HEK293 (cell line): Measurements from ENCODE around the gene STARD3.
A peak's percentile ranks its signal among the peaks of the same experiment; 100 is the strongest.

ENCODE experiments used
- CTCF ChIA-PET: fragments of 350-600 bp; formaldehyde crosslinking; extraction: SDS; loops from one replicate; lab custom pipeline; 2021; ENCODE audit warnings: antibody characterized with exemption; lab: Yijun Ruan, JAX
- POLR2A ChIA-PET: fragments of 300-600 bp; formaldehyde crosslinking; extraction: SDS; loops from one replicate; lab custom pipeline; 2020; ENCODE audit warnings: antibody characterized with exemption, inconsistent platforms; lab: Yijun Ruan, JAX
- H3K27ac ChIP-seq: fragments of 200-500 bp; sonication (Bioruptor generic); 2 replicates; pipeline ENCODE4 v1.5.1; 2014; ENCODE audit warnings: low read depth, low read length, control low read depth, inconsistent platforms; ENCODE audit errors: extremely low read depth
- H3K36me3 ChIP-seq, 2 experiments: fragments of 200-500 bp in 1 of 2; sonication (Bioruptor generic) in 1 of 2; 1 replicate in 1 of 2; 2 replicates in 1 of 2; pipeline ENCODE4 v1.5.1; 2014 to 2017; ENCODE audit warnings: inconsistent platforms in 2 of 2, low read length in 2 of 2; ENCODE audit not compliant: control insufficient read depth in 2 of 2, insufficient read depth in 1 of 2
- H3K4me1 ChIP-seq: fragments of 200-500 bp; sonication (Bioruptor generic); 2 replicates; pipeline ENCODE4 v1.5.1; 2014; ENCODE audit warnings: mild to moderate bottlenecking, low read length, inconsistent platforms; ENCODE audit not compliant: control insufficient read depth, insufficient read depth
- H3K4me3 ChIP-seq: 2 replicates; pipeline ENCODE4 v1.5.1; 2011; ENCODE audit warnings: low read depth, mild to moderate bottlenecking, control low read depth, low read length, moderate library complexity
- H3K9me3 ChIP-seq: fragments of 200-500 bp; sonication (Bioruptor generic); 2 replicates; pipeline ENCODE4 v1.5.1; 2014; ENCODE audit warnings: low read depth, low read length, inconsistent platforms; ENCODE audit not compliant: control insufficient read depth, insufficient read depth
- BCL11B ChIP-seq: fragments of 450-650 bp; formaldehyde crosslinking; IDR thresholded peaks from 2 replicates; pipeline ENCODE4 v1.5.1; 2016; ENCODE audit warnings: low read depth, missing biosample characterization, missing genetic modification characterization
- GLI4 ChIP-seq: fragments of 450-650 bp; formaldehyde crosslinking; IDR thresholded peaks from 2 replicates; pipeline ENCODE4 v1.5.1; 2016; ENCODE audit warnings: missing biosample characterization, missing genetic modification characterization
- GLIS2 ChIP-seq: fragments of 450-650 bp; formaldehyde crosslinking; IDR thresholded peaks from 2 replicates; pipeline ENCODE4 v1.5.1; 2016; ENCODE audit warnings: missing biosample characterization, missing genetic modification characterization
- HOXD13 ChIP-seq: sonication (generic); formaldehyde crosslinking; IDR thresholded peaks from 2 replicates; pipeline ENCODE4 v1.8.0; 2022; ENCODE audit warnings: missing genetic modification reagents, borderline replicate concordance
- SETDB1 ChIP-seq: IDR thresholded peaks from one replicate; pipeline ENCODE4 v1.6.1; 2017; ENCODE audit warnings: mild to moderate bottlenecking, low read length, moderate library complexity, mixed read lengths; ENCODE audit not compliant: insufficient read length
- ZFP3 ChIP-seq: fragments of 450-650 bp; formaldehyde crosslinking; IDR thresholded peaks from 2 replicates; pipeline ENCODE4 v1.5.1; 2016; ENCODE audit warnings: low read depth, missing biosample characterization, missing genetic modification characterization
- ZNF114 ChIP-seq: fragments of 450-650 bp; formaldehyde crosslinking; IDR thresholded peaks from 2 replicates; pipeline ENCODE4 v1.5.0; 2017; ENCODE audit warnings: missing biosample characterization, missing genetic modification characterization
- ZNF155 ChIP-seq: fragments of 450-650 bp; formaldehyde crosslinking; IDR thresholded peaks from 2 replicates; pipeline ENCODE4 v1.5.1; 2016; ENCODE audit warnings: missing biosample characterization, missing genetic modification characterization
- ZNF2 ChIP-seq: fragments of 450-650 bp; formaldehyde crosslinking; IDR thresholded peaks from 2 replicates; pipeline ENCODE4 v1.5.1; 2016; ENCODE audit warnings: missing biosample characterization, missing genetic modification characterization
- ZNF274 ChIP-seq, 2 experiments: fragments of 200-500 bp in 1 of 2; fragments of 450-650 bp in 1 of 2; sonication (Bioruptor generic) in 1 of 2; formaldehyde crosslinking in 1 of 2; IDR thresholded peaks; 2 replicates each; pipeline versions ENCODE4 v1.5.1 to v1.6.1; 2014 to 2016; ENCODE audit warnings: borderline replicate concordance in 1 of 2, inconsistent platforms in 1 of 2, low read length in 1 of 2, missing biosample characterization in 1 of 2, missing genetic modification characterization in 1 of 2
- ZNF335 ChIP-seq: fragments of 450-650 bp; formaldehyde crosslinking; conservative IDR thresholded peaks from 2 replicates; pipeline ENCODE4 v1.5.1; 2016; ENCODE audit warnings: missing biosample characterization, missing genetic modification characterization
- ZNF433 ChIP-seq: fragments of 450-650 bp; formaldehyde crosslinking; IDR thresholded peaks from 2 replicates; pipeline ENCODE4 v1.5.1; 2016; ENCODE audit warnings: missing biosample characterization, missing genetic modification characterization, low read depth
- ZNF473 ChIP-seq: fragments of 450-650 bp; formaldehyde crosslinking; IDR thresholded peaks from 2 replicates; pipeline ENCODE4 v1.5.1; 2017; ENCODE audit warnings: missing biosample characterization, missing genetic modification characterization
- ZNF548 ChIP-seq: fragments of 450-650 bp; formaldehyde crosslinking; IDR thresholded peaks from 2 replicates; pipeline ENCODE4 v1.5.1; 2016; ENCODE audit warnings: missing biosample characterization, missing genetic modification characterization
- ZNF596 ChIP-seq: fragments of 450-650 bp; IDR thresholded peaks from 2 replicates; pipeline ENCODE4 v1.5.0; 2018; ENCODE audit warnings: missing biosample characterization, mild to moderate bottlenecking, missing genetic modification characterization, moderate library complexity
- ZNF600 ChIP-seq: fragments of 450-650 bp; formaldehyde crosslinking; IDR thresholded peaks from 2 replicates; pipeline ENCODE4 v1.5.1; 2016; ENCODE audit warnings: missing biosample characterization, missing genetic modification characterization
- ZNF624 ChIP-seq: fragments of 450-650 bp; formaldehyde crosslinking; IDR thresholded peaks from 2 replicates; pipeline ENCODE4 v1.5.1; 2017; ENCODE audit warnings: missing biosample characterization, missing genetic modification characterization
- ZNF670 ChIP-seq: fragments of 450-650 bp; formaldehyde crosslinking; IDR thresholded peaks from 2 replicates; pipeline ENCODE4 v1.5.1; 2016; ENCODE audit warnings: missing biosample characterization, missing genetic modification characterization, low read depth
- ZNF747 ChIP-seq: fragments of 450-650 bp; formaldehyde crosslinking; IDR thresholded peaks from 2 replicates; pipeline ENCODE4 v1.5.1; 2016; ENCODE audit warnings: missing biosample characterization, missing genetic modification characterization
- TF ChIP-seq, protein P1 (sequence below): fragments of 450-650 bp; formaldehyde crosslinking; conservative IDR thresholded peaks from 2 replicates; pipeline ENCODE4 v1.5.1; 2016; ENCODE audit warnings: low read depth, missing biosample characterization, missing genetic modification characterization
- TF ChIP-seq, protein P2 (sequence below): fragments of 450-650 bp; formaldehyde crosslinking; IDR thresholded peaks from 2 replicates; pipeline ENCODE4 v1.5.1; 2016; ENCODE audit warnings: missing biosample characterization, missing genetic modification characterization, low read depth
- TF ChIP-seq, protein P3 (sequence below): fragments of 450-650 bp; formaldehyde crosslinking; IDR thresholded peaks from 2 replicates; pipeline ENCODE4 v1.5.1; 2016; ENCODE audit warnings: missing biosample characterization, missing genetic modification characterization
- TF ChIP-seq, protein P4 (sequence below): fragments of 450-650 bp; formaldehyde crosslinking; IDR thresholded peaks from 2 replicates; pipeline ENCODE4 v1.5.1; 2016; ENCODE audit warnings: missing biosample characterization, missing genetic modification characterization
- TF ChIP-seq, protein P5 (sequence below): fragments of 450-650 bp; formaldehyde crosslinking; IDR thresholded peaks from 2 replicates; pipeline ENCODE4; 2016; ENCODE audit warnings: missing biosample characterization, missing genetic modification characterization

The STARD3 gene

DNA sequence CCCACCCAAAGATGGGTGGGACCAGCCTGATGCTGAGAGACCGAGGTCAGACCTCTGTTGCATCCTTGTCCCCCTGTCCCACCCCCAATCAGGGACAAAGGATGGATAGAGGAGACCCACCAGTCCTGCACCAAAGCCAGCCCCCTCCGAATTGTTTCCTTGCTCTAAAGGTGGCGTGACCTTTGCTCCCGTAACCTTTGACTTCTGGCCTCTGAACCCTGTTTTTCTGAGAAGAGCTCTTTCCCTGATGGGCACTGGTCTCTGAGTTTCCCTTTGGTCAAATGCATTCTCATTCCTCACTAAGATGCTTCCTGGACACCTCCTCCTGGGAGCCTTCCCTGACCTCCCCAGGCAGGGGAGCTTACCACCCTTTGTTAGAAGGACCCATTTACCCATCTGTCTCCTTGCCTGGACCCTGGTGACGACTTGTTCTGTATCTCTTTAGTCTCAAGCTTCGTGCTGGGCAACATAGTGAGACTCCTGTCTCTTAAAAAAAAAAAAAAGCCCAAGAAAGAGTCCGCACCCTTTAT lies 23.9 kb upstream of the STARD3 start (continued):
- TF ChIP-seq ZNF600 (no peak), ZNF274 (IDR thresholded peaks at IDR 0.05; ENCODE audit: low read length) (no peak), ZNF274 (tag by site-specific recombination; IDR thresholded peaks at IDR 0.05; ENCODE audit: borderline replicate concordance) (no peak), ZNF747 (tag by site-specific recombination) (no peak), GLI4 (tag by site-specific recombination) (no peak), ZNF433 (tag by site-specific recombination) (no peak), ZNF624 (tag by site-specific recombination) (no peak), ZNF114 (no peak), ZNF670 (tag by site-specific recombination) (no peak), ZFP3 (tag by site-specific recombination) (no peak), ZNF548 (no peak), HOXD13 (CRISPR knock-in tag) (no peak), GLIS2 (tag by site-specific recombination) (0 out of 2 replicates have a peak, but pooled peaks have one; percentile 18), ZNF335 (no peak)
- TF ChIP-seq, protein P1, sequence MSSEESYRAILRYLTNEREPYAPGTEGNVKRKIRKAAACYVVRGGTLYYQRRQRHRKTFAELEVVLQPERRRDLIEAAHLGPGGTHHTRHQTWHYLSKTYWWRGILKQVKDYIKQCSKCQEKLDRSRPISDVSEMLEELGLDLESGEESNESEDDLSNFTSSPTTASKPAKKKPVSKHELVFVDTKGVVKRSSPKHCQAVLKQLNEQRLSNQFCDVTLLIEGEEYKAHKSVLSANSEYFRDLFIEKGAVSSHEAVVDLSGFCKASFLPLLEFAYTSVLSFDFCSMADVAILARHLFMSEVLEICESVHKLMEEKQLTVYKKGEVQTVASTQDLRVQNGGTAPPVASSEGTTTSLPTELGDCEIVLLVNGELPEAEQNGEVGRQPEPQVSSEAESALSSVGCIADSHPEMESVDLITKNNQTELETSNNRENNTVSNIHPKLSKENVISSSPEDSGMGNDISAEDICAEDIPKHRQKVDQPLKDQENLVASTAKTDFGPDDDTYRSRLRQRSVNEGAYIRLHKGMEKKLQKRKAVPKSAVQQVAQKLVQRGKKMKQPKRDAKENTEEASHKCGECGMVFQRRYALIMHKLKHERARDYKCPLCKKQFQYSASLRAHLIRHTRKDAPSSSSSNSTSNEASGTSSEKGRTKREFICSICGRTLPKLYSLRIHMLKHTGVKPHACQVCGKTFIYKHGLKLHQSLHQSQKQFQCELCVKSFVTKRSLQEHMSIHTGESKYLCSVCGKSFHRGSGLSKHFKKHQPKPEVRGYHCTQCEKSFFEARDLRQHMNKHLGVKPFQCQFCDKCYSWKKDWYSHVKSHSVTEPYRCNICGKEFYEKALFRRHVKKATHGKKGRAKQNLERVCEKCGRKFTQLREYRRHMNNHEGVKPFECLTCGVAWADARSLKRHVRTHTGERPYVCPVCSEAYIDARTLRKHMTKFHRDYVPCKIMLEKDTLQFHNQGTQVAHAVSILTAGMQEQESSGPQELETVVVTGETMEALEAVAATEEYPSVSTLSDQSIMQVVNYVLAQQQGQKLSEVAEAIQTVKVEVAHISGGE, result no peak

DNA sequence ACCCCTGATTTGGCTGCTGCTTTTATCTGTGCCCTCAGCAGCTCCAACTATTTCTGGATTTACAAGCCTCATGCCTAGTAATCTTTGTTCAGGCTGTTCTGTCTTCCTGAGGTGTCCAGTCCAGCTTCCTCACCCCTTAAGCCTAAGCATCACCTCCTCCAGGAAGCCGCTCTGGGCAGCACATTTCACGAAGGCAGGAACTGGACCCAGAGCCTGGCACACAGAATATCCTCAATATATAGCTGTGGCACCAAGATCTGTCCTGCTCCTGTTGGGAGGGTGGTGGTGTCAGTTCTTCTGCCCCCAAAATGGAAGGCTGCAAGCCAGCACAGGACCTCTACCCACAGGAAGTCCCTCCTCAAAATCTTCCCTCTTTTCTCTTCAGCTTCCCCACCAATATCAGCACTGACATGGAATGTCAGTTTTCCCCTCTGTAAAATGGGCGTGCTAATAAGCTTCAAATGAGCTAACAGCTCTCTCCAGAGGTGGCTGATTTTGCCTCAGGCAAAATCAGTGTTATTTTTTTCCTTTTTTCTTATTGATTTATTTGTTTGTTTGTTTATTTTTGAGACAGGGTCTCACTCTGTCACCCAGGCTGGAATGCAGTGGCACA lies 22.3 kb upstream of the STARD3 start:
- no peaks in the 10 kb centered on the region for H3K36me3 ChIP-seq
- H3K4me3 ChIP-seq, result no peak overlapping the region
- H3K27ac ChIP-seq, result no peak overlapping the region
- TF ChIP-seq ZNF2 (tag by site-specific recombination) (no peak), ZNF596 (no peak), ZNF155 (tag by site-specific recombination) (no peak), SETDB1 (no peak), ZNF473 (tag by site-specific recombination) (no peak), BCL11B (tag by site-specific recombination) (no peak)
- TF ChIP-seq, protein P2, sequence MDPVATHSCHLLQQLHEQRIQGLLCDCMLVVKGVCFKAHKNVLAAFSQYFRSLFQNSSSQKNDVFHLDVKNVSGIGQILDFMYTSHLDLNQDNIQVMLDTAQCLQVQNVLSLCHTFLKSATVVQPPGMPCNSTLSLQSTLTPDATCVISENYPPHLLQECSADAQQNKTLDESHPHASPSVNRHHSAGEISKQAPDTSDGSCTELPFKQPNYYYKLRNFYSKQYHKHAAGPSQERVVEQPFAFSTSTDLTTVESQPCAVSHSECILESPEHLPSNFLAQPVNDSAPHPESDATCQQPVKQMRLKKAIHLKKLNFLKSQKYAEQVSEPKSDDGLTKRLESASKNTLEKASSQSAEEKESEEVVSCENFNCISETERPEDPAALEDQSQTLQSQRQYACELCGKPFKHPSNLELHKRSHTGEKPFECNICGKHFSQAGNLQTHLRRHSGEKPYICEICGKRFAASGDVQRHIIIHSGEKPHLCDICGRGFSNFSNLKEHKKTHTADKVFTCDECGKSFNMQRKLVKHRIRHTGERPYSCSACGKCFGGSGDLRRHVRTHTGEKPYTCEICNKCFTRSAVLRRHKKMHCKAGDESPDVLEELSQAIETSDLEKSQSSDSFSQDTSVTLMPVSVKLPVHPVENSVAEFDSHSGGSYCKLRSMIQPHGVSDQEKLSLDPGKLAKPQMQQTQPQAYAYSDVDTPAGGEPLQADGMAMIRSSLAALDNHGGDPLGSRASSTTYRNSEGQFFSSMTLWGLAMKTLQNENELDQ (tag by site-specific recombination), result no peak
- TF ChIP-seq, protein P3, sequence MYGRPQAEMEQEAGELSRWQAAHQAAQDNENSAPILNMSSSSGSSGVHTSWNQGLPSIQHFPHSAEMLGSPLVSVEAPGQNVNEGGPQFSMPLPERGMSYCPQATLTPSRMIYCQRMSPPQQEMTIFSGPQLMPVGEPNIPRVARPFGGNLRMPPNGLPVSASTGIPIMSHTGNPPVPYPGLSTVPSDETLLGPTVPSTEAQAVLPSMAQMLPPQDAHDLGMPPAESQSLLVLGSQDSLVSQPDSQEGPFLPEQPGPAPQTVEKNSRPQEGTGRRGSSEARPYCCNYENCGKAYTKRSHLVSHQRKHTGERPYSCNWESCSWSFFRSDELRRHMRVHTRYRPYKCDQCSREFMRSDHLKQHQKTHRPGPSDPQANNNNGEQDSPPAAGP (tag by site-specific recombination), result no peak
- TF ChIP-seq, protein P4, sequence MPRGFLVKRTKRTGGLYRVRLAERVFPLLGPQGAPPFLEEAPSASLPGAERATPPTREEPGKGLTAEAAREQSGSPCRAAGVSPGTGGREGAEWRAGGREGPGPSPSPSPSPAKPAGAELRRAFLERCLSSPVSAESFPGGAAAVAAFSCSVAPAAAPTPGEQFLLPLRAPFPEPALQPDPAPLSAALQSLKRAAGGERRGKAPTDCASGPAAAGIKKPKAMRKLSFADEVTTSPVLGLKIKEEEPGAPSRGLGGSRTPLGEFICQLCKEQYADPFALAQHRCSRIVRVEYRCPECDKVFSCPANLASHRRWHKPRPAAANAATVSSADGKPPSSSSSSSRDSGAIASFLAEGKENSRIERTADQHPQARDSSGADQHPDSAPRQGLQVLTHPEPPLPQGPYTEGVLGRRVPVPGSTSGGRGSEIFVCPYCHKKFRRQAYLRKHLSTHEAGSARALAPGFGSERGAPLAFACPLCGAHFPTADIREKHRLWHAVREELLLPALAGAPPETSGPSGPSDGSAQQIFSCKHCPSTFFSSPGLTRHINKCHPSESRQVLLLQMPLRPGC (tag by site-specific recombination), result no peak
- TF ChIP-seq, protein P5, sequence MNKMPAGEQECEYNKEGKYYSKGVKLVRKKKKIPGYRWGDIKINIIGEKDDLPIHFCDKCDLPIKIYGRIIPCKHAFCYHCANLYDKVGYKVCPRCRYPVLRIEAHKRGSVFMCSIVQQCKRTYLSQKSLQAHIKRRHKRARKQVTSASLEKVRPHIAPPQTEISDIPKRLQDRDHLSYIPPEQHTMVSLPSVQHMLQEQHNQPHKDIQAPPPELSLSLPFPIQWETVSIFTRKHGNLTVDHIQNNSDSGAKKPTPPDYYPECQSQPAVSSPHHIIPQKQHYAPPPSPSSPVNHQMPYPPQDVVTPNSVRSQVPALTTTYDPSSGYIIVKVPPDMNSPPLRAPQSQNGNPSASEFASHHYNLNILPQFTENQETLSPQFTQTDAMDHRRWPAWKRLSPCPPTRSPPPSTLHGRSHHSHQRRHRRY (tag by site-specific recombination), result no peak
- CTCF ChIA-PET, result interaction anchor here (0.7 to 2.8 kb wide), 5 partner anchors 9 to 68 kb away, joined by 3 to 18 read pairs (median 6); no protein-coding TSS in a partner anchor
- peaks cover 4% of the 10 kb centered on the region for H3K4me1 ChIP-seq
- no peaks in the 10 kb centered on the region for H3K9me3 ChIP-seq
- POLR2A ChIA-PET, result interaction anchor here (0.5 to 0.7 kb wide), 2 partner anchors 40 to 360 kb away, joined by 3 to 5 read pairs; no protein-coding TSS in a partner anchor
